Hepatocyte (in vitro differentiated cells): ENCODE results near the gene NSA2. TPM values are rescaled to one million over a fixed set of nuclear protein-coding genes. Genes with fewer than 3 reads are reported as not detected.
"Not testable (repeated sequence)": the region's sequence is repeated elsewhere in the genome, so short reads cannot be mapped to it uniquely, and the experiment has no call there.

Source experiments
- DNase-seq: peaks from one replicate; pipeline ENCODE4 v3.0.0-alpha.2; 2016; ENCODE audit warnings: low spot score
- H2AFZ ChIP-seq: fragments of 200-600 bp; sonication (generic); 2 replicates; pipeline ENCODE4 v1.6.0; 2016; ENCODE audit warnings: antibody characterized with exemption, mild to moderate bottlenecking
- H3K27ac ChIP-seq: fragments of 200-600 bp; sonication (generic); 2 replicates; pipeline ENCODE4 v1.5.1; 2016; ENCODE audit warnings: mild to moderate bottlenecking
- H3K27me3 ChIP-seq: fragments of 200-600 bp; sonication (generic); 2 replicates; pipeline ENCODE4 v1.6.1; 2016
- H3K36me3 ChIP-seq: fragments of 200-600 bp; sonication (generic); replicated peaks from 2 replicates; pipeline ENCODE4 v1.5.1; 2016; ENCODE audit warnings: low read depth; ENCODE audit not compliant: insufficient read depth
- H3K4me1 ChIP-seq: fragments of 200-600 bp; sonication (generic); 2 replicates; pipeline ENCODE4 v1.5.1; 2016; ENCODE audit warnings: mild to moderate bottlenecking, moderate library complexity; ENCODE audit not compliant: insufficient read depth
- H3K4me2 ChIP-seq: fragments of 200-600 bp; sonication (generic); 2 replicates; pipeline ENCODE4 v1.6.0; 2016
- H3K4me3 ChIP-seq: fragments of 200-600 bp; sonication (generic); 2 replicates; pipeline ENCODE4 v1.5.1; 2016; ENCODE audit warnings: mild to moderate bottlenecking
- H3K79me2 ChIP-seq: fragments of 200-600 bp; sonication (generic); 2 replicates; pipeline ENCODE4 v1.6.0; 2017; ENCODE audit warnings: mild to moderate bottlenecking
- H3K9me2 ChIP-seq: fragments of 200-600 bp; sonication (generic); replicated peaks from 2 replicates; pipeline ENCODE4 v1.6.0; 2017; ENCODE audit warnings: mild to moderate bottlenecking; ENCODE audit not compliant: insufficient read depth
- H3K9me3 ChIP-seq: fragments of 200-600 bp; sonication (generic); 2 replicates; pipeline ENCODE4 v1.5.1; 2016; ENCODE audit warnings: low read depth, mild to moderate bottlenecking
- H4K20me1 ChIP-seq: fragments of 200-600 bp; sonication (generic); 2 replicates; pipeline ENCODE4 v1.6.0; 2016; ENCODE audit warnings: mild to moderate bottlenecking; ENCODE audit not compliant: insufficient read depth, poor library complexity, severe bottlenecking
- CTCF ChIP-seq: fragments of 200-600 bp; sonication (generic); IDR thresholded peaks from 2 replicates; pipeline ENCODE4 v1.5.1; 2016; ENCODE audit warnings: antibody characterized with exemption, mild to moderate bottlenecking; ENCODE audit not compliant: poor library complexity
- EZH2 ChIP-seq: fragments of 200-600 bp; sonication (generic); IDR thresholded peaks from 2 replicates; pipeline ENCODE4 v1.6.1; 2016; ENCODE audit warnings: antibody characterized with exemption, mild to moderate bottlenecking, borderline replicate concordance
- EZH2phosphoT487 ChIP-seq: fragments of 200-600 bp; sonication (generic); IDR thresholded peaks from one replicate; pipeline ENCODE4 v1.6.1; 2018; ENCODE audit warnings: antibody characterized with exemption, mild to moderate bottlenecking, low read depth, moderate library complexity; ENCODE audit not compliant: unreplicated experiment, severe bottlenecking
- WGBS: methylation state at CpG from one replicate; pipeline ENCODE4 v1.1.6; 2016; ENCODE audit warnings: low lambda C conversion rate; ENCODE audit errors: missing lambda C conversion rate; 5-methylcytosine and 5-hydroxymethylcytosine counted together
- polyA plus RNA-seq: library from polyadenylated mRNA; unstranded; fragments of >200 nt; fragmentation: Nextera tagmentation; extraction: Ambion mirVana; gene quantifications from 2 replicates; pipeline ENCODE4 v1.2.1, GENCODE V29; 2016
- total RNA-seq: library from RNA; depleted of rRNA; stranded (reverse); fragments of >200 nt; gene quantifications from 2 replicates; pipeline ENCODE4 v1.2.3, GENCODE V29; 2014

Gene NSA2
- total and polyA plus RNA-seq, 2 experiments from 2014 or later = 50.7 to 107 TPM

GRCh38 chr5:74778609-74779008 lies 11.6 kb downstream of the NSA2 start:
- Histone ChIP-seq H3K27ac (no peak overlapping the region), H3K9me3 (no peaks in the 10 kb centered on the region), H2AFZ (no peak overlapping the region), H3K4me3 (no peak overlapping the region), H3K4me2 (no peak overlapping the region), H3K9me2 (no peaks in the 10 kb centered on the region), H3K36me3 (no peaks in the 10 kb centered on the region), H4K20me1 (no peaks in the 10 kb centered on the region), H3K4me1 (no peaks in the 10 kb centered on the region), H3K79me2 (no peaks in the 10 kb centered on the region), H3K27me3 (no peaks in the 10 kb centered on the region)
- TF ChIP-seq EZH2phosphoT487 (no peak), EZH2 (no peak)
- no peak for DNase-seq
- WGBS = 90% methylated on average over 2 of the region's 2 CpGs

- Histone ChIP-seq H4K20me1 (no peaks in the 10 kb centered on the region), H3K4me2 (no peak overlapping the region), H2AFZ (no peak overlapping the region), H3K36me3 (no peaks in the 10 kb centered on the region), H3K79me2 (no peaks in the 10 kb centered on the region), H3K27ac (no peak overlapping the region), H3K27me3 (no peaks in the 10 kb centered on the region), H3K4me1 (no peaks in the 10 kb centered on the region), H3K9me3 (no peaks in the 10 kb centered on the region), H3K4me3 (no peak overlapping the region), H3K9me2 (no peaks in the 10 kb centered on the region)
- WGBS = 93% methylated on average over 6 of the region's 6 CpGs
- no peak for TF ChIP-seq EZH2phosphoT487
- TF ChIP-seq CTCF = no peak
- TF ChIP-seq EZH2 = no peak
- DNase-seq = no peak
Measured at GRCh38 chr5:74786851-74787250, 19.8 kb downstream of the NSA2 start.

GRCh38 chr5:74787424-74787823 lies 20.4 kb downstream of the NSA2 start:
- Histone ChIP-seq H3K27ac (no peak overlapping the region), H4K20me1 (no peaks in the 10 kb centered on the region), H3K36me3 (no peaks in the 10 kb centered on the region), H3K4me3 (no peak overlapping the region), H3K4me2 (no peak overlapping the region), H3K9me2 (no peaks in the 10 kb centered on the region), H3K9me3 (no peaks in the 10 kb centered on the region), H3K79me2 (no peaks in the 10 kb centered on the region), H3K4me1 (no peaks in the 10 kb centered on the region), H2AFZ (no peak overlapping the region), H3K27me3 (no peaks in the 10 kb centered on the region)
- TF ChIP-seq EZH2phosphoT487 (no peak), CTCF (no peak), EZH2 (no peak)
- 95% methylated on average over 6 of the region's 6 CpGs for WGBS
- DNase-seq = no peak

GRCh38 chr5:74791669-74792068 lies 24.6 kb downstream of the NSA2 start:
- not testable (repeated sequence) for H3K4me1 ChIP-seq, DNase-seq, H3K9me2 ChIP-seq, H3K79me2 ChIP-seq, H3K4me3 ChIP-seq, H3K36me3 ChIP-seq, H3K4me2 ChIP-seq, H2AFZ ChIP-seq, H3K27ac ChIP-seq, H4K20me1 ChIP-seq, H3K27me3 ChIP-seq, H3K9me3 ChIP-seq
- whole genome bisulfite sequencing = 99% methylated on average over 3 of the region's 3 CpGs
